GM12892 (cell line): ENCODE results near the gene TDRD12.

Experiments used
- POLR2A ChIP-seq: IDR thresholded peaks from 2 replicates; pipeline ENCODE4 v1.6.1; 2011; ENCODE audit warnings: low read depth, low read length, control low read depth
- POLR2AphosphoS5 ChIP-seq: IDR thresholded peaks from 2 replicates; pipeline ENCODE4 v1.6.1; 2011; ENCODE audit warnings: low read depth, low read length, control low read depth
- TAF1 ChIP-seq: IDR thresholded peaks from 2 replicates; pipeline ENCODE4 v1.6.1; 2011; ENCODE audit warnings: low read depth, mild to moderate bottlenecking, control low read depth, low read length, borderline replicate concordance

DNA sequence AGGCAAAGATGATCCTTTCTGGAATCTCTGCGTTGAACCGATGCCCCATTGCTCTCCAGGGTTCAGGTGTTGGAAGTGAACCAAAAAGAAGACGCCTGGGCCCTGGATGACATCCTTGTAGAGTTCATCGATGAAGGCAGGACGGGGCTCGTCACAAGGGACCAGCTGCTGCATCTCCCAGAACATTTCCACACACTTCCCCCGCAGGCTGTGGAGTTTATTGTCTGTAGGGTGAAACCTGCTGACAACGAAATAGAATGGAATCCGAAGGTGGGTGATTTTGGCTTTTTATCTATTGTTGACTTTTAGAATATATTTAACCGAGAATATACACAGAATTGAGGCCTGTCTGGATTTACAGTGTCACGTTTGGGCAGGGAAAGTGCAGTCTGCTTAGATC, 91.6 kb downstream of the TDRD12 start:
- TF ChIP-seq POLR2AphosphoS5 (no peak), POLR2A (no peak), TAF1 (no peak)
